HG02870 (cell line): Measurements from ENCODE around the gene HOXD8.

Source experiments
- ATAC-seq: cut with Tn5 transposase; IDR thresholded peaks from one replicate; pipeline ENCODE4 v1.9.1; 2021; ENCODE audit warnings: mild to moderate bottlenecking, moderate library complexity; ENCODE audit not compliant: unreplicated experiment

HOXD8 gene

GRCh38 chr2:176157499-176158185 lies 28.1 kb downstream of the HOXD8 start:
- ATAC-seq = no peak

DNA sequence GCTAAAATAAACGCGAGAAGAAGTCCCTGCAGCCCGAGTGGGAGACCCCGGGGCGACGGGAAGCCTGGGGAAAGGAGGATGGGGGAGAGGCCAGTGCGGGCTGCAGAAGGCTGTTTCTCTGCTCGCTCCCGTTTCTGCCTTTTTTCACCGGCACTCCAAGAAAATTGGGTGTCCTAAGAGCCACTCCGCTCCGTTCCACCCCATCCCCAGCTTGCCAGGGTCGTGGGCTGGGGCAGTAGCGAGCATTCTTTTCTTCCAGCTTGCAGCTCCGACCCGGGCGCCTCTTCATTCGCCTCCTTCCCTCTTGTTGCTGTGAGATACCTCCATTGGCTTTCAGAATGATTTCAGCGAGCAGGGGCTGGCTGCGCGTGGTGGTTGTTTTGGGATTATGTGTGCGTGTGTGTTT lies 28.7 kb downstream of the HOXD8 start:
- no peak for ATAC-seq

- ATAC-seq = no peak
Measured at GRCh38 chr2:176158855-176159662, 29.6 kb downstream of the HOXD8 start.

GRCh38 chr2:176159663-176160250 lies 30.3 kb downstream of the HOXD8 start:
- no peak for ATAC-seq

GRCh38 chr2:176160251-176160985 lies 30.9 kb downstream of the HOXD8 start:
- ATAC-seq = no peak

GRCh38 chr2:176160986-176161824 lies 31.7 kb downstream of the HOXD8 start:
- no peak for ATAC-seq

- ATAC-seq = no peak
Measured at GRCh38 chr2:176161825-176162626, 32.5 kb downstream of the HOXD8 start.

DNA sequence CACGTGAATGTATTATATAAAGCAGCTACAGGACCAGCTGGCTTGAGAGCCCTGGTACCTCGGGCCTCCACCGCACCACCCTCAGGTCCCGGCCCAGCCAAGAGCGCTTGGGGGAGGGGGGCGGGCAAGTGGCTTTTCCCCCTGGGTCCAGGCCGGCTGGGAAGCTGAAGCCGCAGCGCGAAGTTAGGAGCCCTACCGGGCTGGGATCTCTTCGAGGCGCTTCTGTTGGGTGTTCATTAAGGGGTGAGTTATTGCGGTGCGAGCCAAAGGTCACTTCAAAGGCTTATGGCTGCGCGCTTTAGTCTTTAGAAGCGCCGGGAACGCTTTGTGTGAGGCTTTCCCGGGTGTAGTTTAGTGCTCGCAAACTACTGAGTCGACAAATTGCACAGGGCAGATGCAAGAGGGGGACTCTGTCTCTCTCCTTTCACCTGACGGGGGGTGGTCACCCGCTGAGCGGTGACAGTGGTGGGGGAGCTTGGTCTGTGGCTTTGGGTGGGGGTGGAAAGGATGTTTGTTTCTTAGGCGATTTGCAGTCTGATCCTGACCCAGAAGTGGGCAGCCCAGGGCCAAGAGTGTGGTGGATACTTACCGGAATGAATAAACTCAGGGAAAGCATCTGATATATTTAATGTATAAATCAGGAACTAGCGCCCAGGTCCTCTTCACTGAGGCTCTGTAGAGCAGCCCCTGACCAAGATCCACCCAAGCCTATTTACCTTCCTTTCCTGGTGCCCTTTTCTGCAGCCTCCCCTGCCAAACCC lies 33.6 kb downstream of the HOXD8 start:
- no peak for ATAC-seq

GRCh38 chr2:176163672-176164056 lies 34.2 kb downstream of the HOXD8 start:
- no peak for ATAC-seq

DNA sequence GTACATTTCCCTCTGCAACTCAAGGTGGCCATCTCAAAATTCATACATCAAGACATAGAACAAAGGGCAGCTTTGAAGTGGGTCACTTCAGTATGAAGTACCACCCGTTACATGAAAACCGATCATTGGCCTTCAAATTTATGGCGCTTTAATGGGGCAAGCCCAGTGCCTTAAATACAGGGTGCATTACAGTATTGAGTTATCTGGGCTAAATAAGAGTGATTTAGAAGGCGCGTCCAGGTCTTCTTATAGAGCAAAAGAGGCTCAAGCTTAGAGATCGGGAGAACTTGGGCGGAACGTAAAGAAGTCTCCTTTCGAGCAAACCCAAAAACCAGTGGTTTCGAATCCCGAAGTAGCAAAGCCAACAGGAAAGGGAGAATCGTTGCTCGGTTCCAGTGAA lies 34.7 kb downstream of the HOXD8 start:
- no peak for ATAC-seq

- ATAC-seq = no peak
Measured at GRCh38 chr2:176164611-176165369, 35.3 kb downstream of the HOXD8 start.

GRCh38 chr2:176165370-176166050 lies 36.0 kb downstream of the HOXD8 start:
- ATAC-seq = no peak

GRCh38 chr2:176166272-176166671 lies 36.8 kb downstream of the HOXD8 start:
- ATAC-seq = no peak

- ATAC-seq = no peak
Measured at GRCh38 chr2:176167398-176167797, 37.9 kb downstream of the HOXD8 start.

GRCh38 chr2:176169181-176169580 lies 39.7 kb downstream of the HOXD8 start:
- no peak for ATAC-seq

- ATAC-seq = no peak
Measured at GRCh38 chr2:176169711-176170110, 40.2 kb downstream of the HOXD8 start.

- no peak for ATAC-seq
Measured at GRCh38 chr2:176170602-176171305, 41.2 kb downstream of the HOXD8 start.
